Stomach (tissue), 4 donors: ENCODE results near the gene AGBL4.

Source experiments
- CTCF ChIP-seq, 7 experiments: fragments of 450-650 bp in 4 of 7; fragments of 200-600 bp in 3 of 7; sonication (generic) in 3 of 7; IDR thresholded peaks; one replicate each; pipeline ENCODE4 v1.5.1; 2016 to 2019; ENCODE audit warnings: antibody characterized with exemption in 7 of 7, control low read depth in 2 of 7, mild to moderate bottlenecking in 1 of 7
- POLR2A ChIP-seq, 4 donors: fragments of 450-650 bp; IDR thresholded peaks; one replicate each; pipeline ENCODE4 v1.6.1; 2016; ENCODE audit warnings: antibody characterized with exemption in 4 of 4, control low read depth in 2 of 4, mild to moderate bottlenecking in 1 of 4, moderate library complexity in 1 of 4

GRCh38 chr1:48611841-48612240 lies 1411.9 kb downstream of the AGBL4 start:
- TF ChIP-seq CTCF (IDR thresholded peaks at IDR 0.05): no peak
- no peak for TF ChIP-seq POLR2A (IDR thresholded peaks at IDR 0.05)
